Endothelial cell of umbilical vein (primary cell): ENCODE data around the gene HES2. TPM values are rescaled to one million over a fixed set of nuclear protein-coding genes. Genes with fewer than 3 reads are reported as not detected.

Experiments
- BruUV-seq: library from RNA; stranded (reverse); fragments of 400-500 nt; replicated peaks from 2 replicates; lab custom pipeline; 2021; lab: Mats Ljungman, UMichigan
- CTCF ChIA-PET: fragments of 300-600, 350-600 bp; sonication (Branson Sonifier 250); formaldehyde crosslinking; loops from one replicate; lab custom pipeline; 2021; ENCODE audit warnings: antibody characterized with exemption, inconsistent platforms; lab: Charles Lee
- POLR2A ChIA-PET: fragments of 300-600, 350-600 bp; sonication (Branson Sonifier 250); formaldehyde crosslinking; loops from one replicate; lab custom pipeline; 2021; ENCODE audit warnings: antibody characterized with exemption, inconsistent platforms; lab: Charles Lee
- DNase-seq: peaks from one replicate; pipeline ENCODE4 v3.0.0-alpha.2; 2011; ENCODE audit warnings: low read depth, low spot score
- FAIRE-seq: peaks from 2 replicates; lab custom pipeline; 2011; peaks lifted over from hg19 to GRCh38; lab: Jason Lieb, UNC
- H2AFZ ChIP-seq: 2 replicates; pipeline ENCODE4 v1.6.0; 2012; ENCODE audit warnings: low read depth, low read length, control low read depth, inconsistent platforms
- H3K27ac ChIP-seq: 2 replicates; pipeline ENCODE4 v1.5.1; 2011; ENCODE audit warnings: low read depth, mild to moderate bottlenecking, control low read depth, low read length, moderate library complexity; ENCODE audit not compliant: insufficient read depth
- H3K27me3 ChIP-seq, 2 experiments: 2 replicates each; pipeline versions ENCODE4 v1.6.0 to v1.6.1; 2011; ENCODE audit warnings: low read length in 2 of 2, mixed read lengths in 1 of 2; ENCODE audit not compliant: control insufficient read depth in 2 of 2, insufficient read depth in 2 of 2
- H3K36me3 ChIP-seq, 2 experiments: 2 replicates in 1 of 2; 3 replicates in 1 of 2; pipeline ENCODE4 v1.5.1; 2011; ENCODE audit warnings: low read length in 2 of 2, mild to moderate bottlenecking in 1 of 2, moderate library complexity in 1 of 2; ENCODE audit not compliant: control insufficient read depth in 2 of 2, insufficient read depth in 2 of 2; ENCODE audit errors: extremely low read depth in 1 of 2
- H3K4me1 ChIP-seq: 3 replicates; pipeline ENCODE4 v1.5.1; 2011; ENCODE audit warnings: mild to moderate bottlenecking, low read length; ENCODE audit not compliant: control insufficient read depth, insufficient read depth; ENCODE audit errors: extremely low read depth
- H3K4me2 ChIP-seq: 2 replicates; pipeline ENCODE4 v1.6.1; 2011; ENCODE audit warnings: low read length, control low read depth, mixed read lengths; ENCODE audit not compliant: insufficient read depth
- H3K4me3 ChIP-seq, 3 experiments: fragments of 200-600 bp in 1 of 3; sonication (generic), shearing (Covaris generic) in 1 of 3; replicated peaks in 1 of 3; 2 replicates each; pipeline ENCODE4 v1.5.1; 2011 to 2016; ENCODE audit warnings: control low read depth in 3 of 3, low read length in 3 of 3, mild to moderate bottlenecking in 2 of 3, inconsistent platforms in 1 of 3, low read depth in 1 of 3, moderate library complexity in 1 of 3; ENCODE audit not compliant: insufficient read depth in 1 of 3
- H3K79me2 ChIP-seq: 2 replicates; pipeline ENCODE4 v1.6.0; 2012; ENCODE audit warnings: low read length, inconsistent platforms; ENCODE audit not compliant: control insufficient read depth, insufficient read depth
- H3K9ac ChIP-seq: replicated peaks from 2 replicates; pipeline ENCODE3; 2011; ENCODE audit warnings: low read length, control low read depth; ENCODE audit not compliant: insufficient read depth; ENCODE audit errors: extremely low read depth
- H3K9me1 ChIP-seq: replicated peaks from 3 replicates; pipeline ENCODE4 v1.6.0; 2011; ENCODE audit warnings: mild to moderate bottlenecking, low read length; ENCODE audit not compliant: control insufficient read depth, insufficient read depth; ENCODE audit errors: extremely low read depth
- H3K9me3 ChIP-seq: replicated peaks from 2 replicates; pipeline ENCODE4 v1.5.1; 2012; ENCODE audit warnings: low read length, inconsistent platforms; ENCODE audit not compliant: control insufficient read depth, insufficient read depth
- H4K20me1 ChIP-seq: replicated peaks from 2 replicates; pipeline ENCODE3; 2011; ENCODE audit warnings: mild to moderate bottlenecking, low read length; ENCODE audit not compliant: control insufficient read depth, insufficient read depth; ENCODE audit errors: extremely low read depth
- CTCF ChIP-seq, 2 donors: IDR thresholded peaks; 1 replicate in 1 of 2; 2 replicates in 1 of 2; pipeline ENCODE4 v1.5.1; 2011; ENCODE audit warnings: low read length in 2 of 2, mild to moderate bottlenecking in 2 of 2, moderate library complexity in 2 of 2, control low read depth in 1 of 2, inconsistent platforms in 1 of 2, low read depth in 1 of 2; ENCODE audit not compliant: insufficient read depth in 1 of 2; ENCODE audit errors: extremely low read depth in 1 of 2
- EZH2 ChIP-seq: IDR thresholded peaks from 2 replicates; pipeline ENCODE4 v1.6.1; 2012; ENCODE audit warnings: borderline replicate concordance, low read depth, mild to moderate bottlenecking, moderate library complexity, low read length, inconsistent platforms; ENCODE audit not compliant: severe bottlenecking
- FOS ChIP-seq: IDR thresholded peaks from 2 replicates; pipeline ENCODE4 v1.6.1; 2011; ENCODE audit warnings: mild to moderate bottlenecking, low read length, moderate library complexity, borderline replicate concordance; ENCODE audit not compliant: insufficient read depth
- GATA2 ChIP-seq: IDR thresholded peaks from 2 replicates; pipeline ENCODE4 v1.7.0; 2011; ENCODE audit warnings: low read depth, mild to moderate bottlenecking, moderate library complexity, mixed read lengths, low read length; ENCODE audit not compliant: insufficient read length, insufficient read depth
- JUN ChIP-seq: IDR thresholded peaks from 2 replicates; pipeline ENCODE4 v1.6.1; 2011; ENCODE audit warnings: borderline replicate concordance, low read depth; ENCODE audit not compliant: insufficient read length, insufficient read depth
- MAX ChIP-seq: IDR thresholded peaks from 2 replicates; pipeline ENCODE4 v1.6.1; 2011; ENCODE audit not compliant: insufficient read depth, insufficient read length
- MYC ChIP-seq: IDR thresholded peaks from one replicate; pipeline ENCODE4 v1.6.1; 2011; ENCODE audit warnings: mild to moderate bottlenecking, low read depth, low read length
- POLR2A ChIP-seq: IDR thresholded peaks from 2 replicates; pipeline ENCODE4 v1.6.1; 2012; ENCODE audit warnings: low read depth, mild to moderate bottlenecking, control low read depth, low read length
- POLR2AphosphoS5 ChIP-seq: IDR thresholded peaks from 2 replicates; pipeline ENCODE4 v1.6.1; 2012; ENCODE audit warnings: low read depth, mild to moderate bottlenecking, control low read depth, low read length, moderate library complexity; ENCODE audit not compliant: insufficient read depth
- dilution Hi-C: fragments of 300-500 bp; cut with MboI; formaldehyde crosslinking; loops from one replicate; pipeline ENCODE4 v1.15.0; 2019; ENCODE audit warnings: low sequenced_read_pairs; ENCODE audit not compliant: extremely low pct_ligation_motif_present
- intact Hi-C: fragments of 100-400 bp; cut with micrococcal nuclease; formaldehyde crosslinking; loops from one replicate; pipeline ENCODE4 v1.10.0; 2022
- polyA plus RNA-seq, 4 experiments: library from polyadenylated mRNA; depleted of rRNA in 3 of 4; stranded (reverse) in 3 of 4; unstranded in 1 of 4; fragments of >200 nt; gene quantifications; 2 replicates each; pipeline versions ENCODE4 v1.2.1 to v1.2.3, GENCODE V29; 2011 to 2012; ENCODE audit warnings: missing spikeins in 1 of 4
- total RNA-seq: library from RNA; stranded (reverse); gene quantifications from 2 replicates; pipeline ENCODE4 v1.2.3, GENCODE V29; 2021

The HES2 gene
- total and polyA plus RNA-seq, 2 donors (not counting 3 experiments of a cell fraction or from before 2014, with no cell fraction given), result 3.6 to 9.4 TPM

GRCh38 chr1:6448749-6449631 lies 29.3 kb upstream of the HES2 start:
- Histone ChIP-seq H3K9me3 (no peaks in the 10 kb centered on the region), H3K4me1 (no peaks in the 10 kb centered on the region), H3K79me2 (no peaks in the 10 kb centered on the region), H3K27me3 (peaks cover 48 to 51% of the 10 kb centered on the region in 2 experiments), H3K4me3 (no peak overlapping the region), H3K9me1 (no peaks in the 10 kb centered on the region), H3K9ac (no peak overlapping the region), H2AFZ (no peak overlapping the region), H3K4me2 (no peak overlapping the region), H3K36me3 (no peaks in the 10 kb centered on the region), H3K27ac (no peak overlapping the region), H4K20me1 (no peaks in the 10 kb centered on the region)
- BruUV-seq, result no TSS peak
- TF ChIP-seq POLR2AphosphoS5 (no peak), GATA2 (no peak), FOS (no peak), POLR2A (no peak), CTCF (IDR thresholded peaks at IDR 0.05; ENCODE audit: extremely low read depth in 1 of 2, insufficient read depth in 1 of 2, low read depth in 1 of 2, low read length in 2 of 2) (no peak), MAX (no peak), EZH2 (no peak), MYC (no peak), JUN (no peak)
- dilution Hi-C loops (no loop called here), intact Hi-C loops (no loop called here)
- POLR2A ChIA-PET, result no interaction called here
- FAIRE-seq, result no peak
- DNase-seq, result peak; percentile 20
- CTCF ChIA-PET, result interaction anchor here (1.0 to 1.9 kb wide), 4 partner anchors 11 to 203 kb away, joined by 3 to 18 read pairs (median 4); no protein-coding TSS in a partner anchor
